Stimulated activated memory B cell treated with anti-CD40 and anti-IgM and Interleukin-4, amounts not matched to agents 10 μg/mL and 1 μg/mL and 100 μg/mL, for 72 hours (primary cell): ENCODE data around the gene S1PR1.

ENCODE experiments used
- ATAC-seq: fragments of 150-1000 bp; cut with Tn5 transposase; 2 replicates; pipeline ENCODE4 v1.10.0; 2021
- H3K27ac Mint-ChIP-seq: one replicate; pipeline ENCODE4 v1.8.0; 2022; ENCODE audit warnings: mild to moderate bottlenecking, mixed read lengths
- H3K27me3 Mint-ChIP-seq: one replicate; pipeline ENCODE4 v1.8.0; 2022; ENCODE audit warnings: mixed read lengths
- H3K36me3 Mint-ChIP-seq: one replicate; pipeline ENCODE4 v1.8.0; 2022; ENCODE audit warnings: mixed read lengths
- H3K4me1 Mint-ChIP-seq: one replicate; pipeline ENCODE4 v1.8.0; 2022; ENCODE audit warnings: mixed read lengths
- H3K4me3 Mint-ChIP-seq: one replicate; pipeline ENCODE4 v1.8.0; 2022; ENCODE audit warnings: mild to moderate bottlenecking, moderate library complexity, mixed read lengths
- H3K9me3 Mint-ChIP-seq: one replicate; pipeline ENCODE4 v1.8.0; 2022; ENCODE audit warnings: mixed read lengths

The S1PR1 gene

GRCh38 chr1:101275672-101276071 lies 38.9 kb downstream of the S1PR1 start:
- H3K9me3 Mint-ChIP-seq = no peaks in the 10 kb centered on the region
- H3K4me3 Mint-ChIP-seq = no peak overlapping the region
- H3K27me3 Mint-ChIP-seq = no peaks in the 10 kb centered on the region
- no peak for ATAC-seq
- no peaks in the 10 kb centered on the region for H3K36me3 Mint-ChIP-seq
- H3K27ac Mint-ChIP-seq = no peak overlapping the region
- peaks cover 44% of the 10 kb centered on the region for H3K4me1 Mint-ChIP-seq

GRCh38 chr1:101276818-101277217 lies 40.0 kb downstream of the S1PR1 start:
- H3K27ac Mint-ChIP-seq = no peak overlapping the region
- peaks cover 44% of the 10 kb centered on the region for H3K4me1 Mint-ChIP-seq
- H3K9me3 Mint-ChIP-seq = no peaks in the 10 kb centered on the region
- H3K4me3 Mint-ChIP-seq = no peak overlapping the region
- no peaks in the 10 kb centered on the region for H3K27me3 Mint-ChIP-seq
- H3K36me3 Mint-ChIP-seq = no peaks in the 10 kb centered on the region
- no peak for ATAC-seq

- ATAC-seq = no peak
- Mint-ChIP-seq H3K27ac (no peak overlapping the region), H3K27me3 (no peaks in the 10 kb centered on the region), H3K9me3 (no peaks in the 10 kb centered on the region), H3K4me3 (no peak overlapping the region), H3K4me1 (peaks cover 44% of the 10 kb centered on the region), H3K36me3 (no peaks in the 10 kb centered on the region)
These were observed 41.4 kb downstream of the S1PR1 start for GRCh38 chr1:101278238-101278637.

GRCh38 chr1:101278845-101279244 lies 42.0 kb downstream of the S1PR1 start:
- no peak for ATAC-seq
- Mint-ChIP-seq H3K27me3 (no peaks in the 10 kb centered on the region), H3K4me3 (no peak overlapping the region), H3K27ac (peak overlapping the region; percentile 50), H3K36me3 (no peaks in the 10 kb centered on the region), H3K4me1 (peaks cover 44% of the 10 kb centered on the region), H3K9me3 (no peaks in the 10 kb centered on the region)

- H3K4me3 Mint-ChIP-seq = no peak overlapping the region
- ATAC-seq = no peak
- H3K9me3 Mint-ChIP-seq = no peaks in the 10 kb centered on the region
- no peaks in the 10 kb centered on the region for H3K36me3 Mint-ChIP-seq
- H3K27me3 Mint-ChIP-seq = no peaks in the 10 kb centered on the region
- peaks cover 44% of the 10 kb centered on the region for H3K4me1 Mint-ChIP-seq
- H3K27ac Mint-ChIP-seq = peak overlapping the region; percentile 50
These were observed 43.3 kb downstream of the S1PR1 start for GRCh38 chr1:101280049-101280592.

- Mint-ChIP-seq H3K36me3 (no peaks in the 10 kb centered on the region), H3K4me3 (no peak overlapping the region), H3K27me3 (no peaks in the 10 kb centered on the region), H3K9me3 (no peaks in the 10 kb centered on the region), H3K27ac (peak overlapping the region; percentile 11), H3K4me1 (peaks cover 38% of the 10 kb centered on the region)
- ATAC-seq = no peak
These were observed 44.3 kb downstream of the S1PR1 start for GRCh38 chr1:101280942-101281654.

GRCh38 chr1:101281751-101282150 lies 44.9 kb downstream of the S1PR1 start:
- Mint-ChIP-seq H3K27ac (peak overlapping the region; percentile 11), H3K36me3 (no peaks in the 10 kb centered on the region), H3K27me3 (no peaks in the 10 kb centered on the region), H3K9me3 (no peaks in the 10 kb centered on the region), H3K4me3 (no peak overlapping the region), H3K4me1 (peaks cover 31% of the 10 kb centered on the region)
- no peak for ATAC-seq

- Mint-ChIP-seq H3K4me1 (peaks cover 24% of the 10 kb centered on the region), H3K36me3 (no peaks in the 10 kb centered on the region), H3K27me3 (no peaks in the 10 kb centered on the region), H3K9me3 (no peaks in the 10 kb centered on the region), H3K4me3 (no peak overlapping the region), H3K27ac (peak overlapping the region; percentile 11)
- no peak for ATAC-seq
These were observed 45.7 kb downstream of the S1PR1 start for GRCh38 chr1:101282314-101283038.

- H3K4me3 Mint-ChIP-seq = no peak overlapping the region
- H3K27ac Mint-ChIP-seq = peak overlapping the region; percentile 22
- no peak for ATAC-seq
These were observed 46.6 kb downstream of the S1PR1 start for GRCh38 chr1:101283443-101283842.

GRCh38 chr1:101284021-101284420 lies 47.2 kb downstream of the S1PR1 start:
- H3K9me3 Mint-ChIP-seq = no peaks in the 10 kb centered on the region
- H3K4me3 Mint-ChIP-seq = no peak overlapping the region
- peak overlapping the region; percentile 22 for H3K27ac Mint-ChIP-seq
- no peaks in the 10 kb centered on the region for H3K27me3 Mint-ChIP-seq
- peaks cover 25% of the 10 kb centered on the region for H3K4me1 Mint-ChIP-seq
- no peak for ATAC-seq
- H3K36me3 Mint-ChIP-seq = no peaks in the 10 kb centered on the region

More at GRCh38 chr1:101283443-101283842, 46.6 kb downstream of the S1PR1 start:
- H3K9me3 Mint-ChIP-seq = no peaks in the 10 kb centered on the region
- H3K36me3 Mint-ChIP-seq = no peaks in the 10 kb centered on the region
- H3K27me3 Mint-ChIP-seq = no peaks in the 10 kb centered on the region
- peaks cover 26% of the 10 kb centered on the region for H3K4me1 Mint-ChIP-seq

- H3K36me3 Mint-ChIP-seq = no peaks in the 10 kb centered on the region
- no peak overlapping the region for H3K4me3 Mint-ChIP-seq
- peaks cover 18% of the 10 kb centered on the region for H3K4me1 Mint-ChIP-seq
- ATAC-seq = no peak
- H3K9me3 Mint-ChIP-seq = no peaks in the 10 kb centered on the region
- no peaks in the 10 kb centered on the region for H3K27me3 Mint-ChIP-seq
- peak overlapping the region; percentile 22 for H3K27ac Mint-ChIP-seq
These were observed 47.9 kb downstream of the S1PR1 start for GRCh38 chr1:101284622-101285218.

GRCh38 chr1:101285922-101286570 lies 49.2 kb downstream of the S1PR1 start:
- no peaks in the 10 kb centered on the region for H3K9me3 Mint-ChIP-seq
- H3K4me3 Mint-ChIP-seq = no peak overlapping the region
- no peaks in the 10 kb centered on the region for H3K36me3 Mint-ChIP-seq
- H3K27me3 Mint-ChIP-seq = no peaks in the 10 kb centered on the region
- ATAC-seq = no peak
- peaks cover 20% of the 10 kb centered on the region for H3K4me1 Mint-ChIP-seq
- H3K27ac Mint-ChIP-seq = peak overlapping the region; percentile 44

- peak overlapping the region; percentile 63 for H3K27ac Mint-ChIP-seq
- H3K4me3 Mint-ChIP-seq = no peak overlapping the region
- no peaks in the 10 kb centered on the region for H3K9me3 Mint-ChIP-seq
- peaks cover 36% of the 10 kb centered on the region for H3K4me1 Mint-ChIP-seq
- peak; percentile 72 for ATAC-seq
- H3K27me3 Mint-ChIP-seq = no peaks in the 10 kb centered on the region
- H3K36me3 Mint-ChIP-seq = no peaks in the 10 kb centered on the region
These were observed 51.7 kb downstream of the S1PR1 start for GRCh38 chr1:101288491-101288944.

GRCh38 chr1:101290119-101290921 lies 53.5 kb downstream of the S1PR1 start:
- no peak overlapping the region for H3K4me3 Mint-ChIP-seq
- H3K36me3 Mint-ChIP-seq = no peaks in the 10 kb centered on the region
- H3K4me1 Mint-ChIP-seq = peaks cover 42% of the 10 kb centered on the region
- H3K27ac Mint-ChIP-seq = peak overlapping the region; percentile 15
- no peak for ATAC-seq
- H3K27me3 Mint-ChIP-seq = no peaks in the 10 kb centered on the region
- H3K9me3 Mint-ChIP-seq = no peaks in the 10 kb centered on the region
